B cell (primary cell): ENCODE results near the gene CARNS1. TPM values are rescaled to one million over a fixed set of nuclear protein-coding genes. Genes with fewer than 3 reads are reported as not detected.
A peak's percentile ranks its signal among the peaks of the same experiment; 100 is the strongest.

Experiments
- ATAC-seq: fragments of 200-7000 bp; cut with Tn5 transposase; one replicate; pipeline ENCODE4 v1.10.0; 2021; ENCODE audit warnings: low read depth, mild to moderate bottlenecking, moderate number of reproducible peaks, moderate library complexity
- CTCF ChIA-PET: fragments of 350-600 bp; sonication (Branson Sonifier 250); formaldehyde crosslinking; loops from one replicate; lab custom pipeline; 2021; ENCODE audit warnings: antibody characterized with exemption, inconsistent platforms; lab: Charles Lee
- POLR2A ChIA-PET: fragments of 350-600 bp; sonication (Branson Sonifier 250); formaldehyde crosslinking; loops from one replicate; lab custom pipeline; 2021; ENCODE audit warnings: antibody characterized with exemption; lab: Charles Lee
- DNase-seq: peaks from one replicate; pipeline ENCODE4 v3.0.0; 2013
- H2AFZ ChIP-seq: 2 replicates; pipeline ENCODE4 v1.6.1; 2012; ENCODE audit warnings: mild to moderate bottlenecking, low read depth, low read length; ENCODE audit not compliant: insufficient read depth, poor library complexity, severe bottlenecking
- H3K27ac ChIP-seq, 2 donors: 1 replicate in 1 of 2; 2 replicates in 1 of 2; pipeline ENCODE4 v1.5.1; 2012 to 2013; ENCODE audit warnings: low read length in 2 of 2, mild to moderate bottlenecking in 2 of 2, moderate library complexity in 1 of 2
- H3K27me3 ChIP-seq, 4 experiments: fragments of 200-600 bp in 1 of 4; sonication (generic) in 1 of 4; replicated peaks in 1 of 4; 1 replicate in 2 of 4; 2 replicates in 2 of 4; pipeline versions ENCODE4 v1.6.1 to v1.7.0; 2013 to 2016; ENCODE audit warnings: low read length in 3 of 4, mild to moderate bottlenecking in 2 of 4, mixed read lengths in 1 of 4, moderate library complexity in 1 of 4; ENCODE audit not compliant: insufficient read depth in 4 of 4, control insufficient read depth in 3 of 4; ENCODE audit errors: control extremely low read depth in 1 of 4
- H3K36me3 ChIP-seq, 2 experiments: replicated peaks in 1 of 2; 1 replicate in 1 of 2; 2 replicates in 1 of 2; pipeline versions ENCODE4 v1.6.1 to v1.7.1; 2013; ENCODE audit warnings: low read length in 1 of 2; ENCODE audit not compliant: insufficient read depth in 2 of 2, control insufficient read depth in 1 of 2; ENCODE audit errors: control extremely low read depth in 1 of 2, extremely low read depth in 1 of 2
- H3K4me1 ChIP-seq, 2 donors: fragments of 200-600 bp in 1 of 2; sonication (generic) in 1 of 2; 1 replicate in 1 of 2; 2 replicates in 1 of 2; pipeline versions ENCODE4 v1.5.1 to v1.6.1; 2013 to 2017; ENCODE audit warnings: low read length in 2 of 2; ENCODE audit not compliant: control insufficient read depth in 2 of 2, insufficient read depth in 2 of 2
- H3K4me2 ChIP-seq: replicated peaks from 2 replicates; pipeline ENCODE3; 2012; ENCODE audit warnings: mild to moderate bottlenecking, low read depth, low read length; ENCODE audit not compliant: poor library complexity, severe bottlenecking
- H3K4me3 ChIP-seq, 5 experiments: fragments of 200-600 bp in 1 of 5; sonication (generic) in 1 of 5; 1 replicate in 3 of 5; 2 replicates in 2 of 5; pipeline versions ENCODE4 v1.5.1 to v1.7.0; 2011 to 2016; ENCODE audit warnings: low read length in 4 of 5, mild to moderate bottlenecking in 4 of 5, low read depth in 2 of 5, control low read depth in 1 of 5, moderate library complexity in 1 of 5; ENCODE audit not compliant: insufficient read depth in 1 of 5; ENCODE audit errors: control extremely low read depth in 1 of 5, extremely low read depth in 1 of 5
- H3K79me2 ChIP-seq: fragments of 200-600 bp; sonication (generic); one replicate; pipeline ENCODE4 v1.6.0; 2016; ENCODE audit warnings: low read length; ENCODE audit not compliant: control insufficient read depth, insufficient read depth
- H3K9ac ChIP-seq: fragments of 200-600 bp; sonication (generic); 2 replicates; pipeline ENCODE4 v1.6.1; 2017; ENCODE audit warnings: mild to moderate bottlenecking, low read length, moderate library complexity
- H3K9me3 ChIP-seq, 3 donors: one replicate each; pipeline versions ENCODE4 v1.6.1 to v1.7.1; 2013; ENCODE audit warnings: low read length in 2 of 3; ENCODE audit not compliant: control insufficient read depth in 2 of 3, insufficient read depth in 1 of 3; ENCODE audit errors: control extremely low read depth in 1 of 3
- H4K20me1 ChIP-seq: 2 replicates; pipeline ENCODE4 v1.6.0; 2012; ENCODE audit warnings: mild to moderate bottlenecking, low read length; ENCODE audit not compliant: insufficient read depth, control insufficient read depth, poor library complexity, severe bottlenecking
- H3K27ac Mint-ChIP-seq: one replicate; pipeline ENCODE4 v1.8.0; 2021; ENCODE audit warnings: mixed read lengths
- H3K27me3 Mint-ChIP-seq: one replicate; pipeline ENCODE4 v1.8.0; 2021; ENCODE audit warnings: mixed read lengths
- H3K4me1 Mint-ChIP-seq: one replicate; pipeline ENCODE4 v1.8.0; 2021; ENCODE audit warnings: mixed read lengths
- H3K4me3 Mint-ChIP-seq: one replicate; pipeline ENCODE4 v1.8.0; 2021; ENCODE audit warnings: mixed read lengths
- H3K9me3 Mint-ChIP-seq: one replicate; pipeline ENCODE4 v1.8.0; 2022; ENCODE audit warnings: mixed read lengths; ENCODE audit not compliant: insufficient read depth
- EZH2 ChIP-seq: IDR thresholded peaks from 2 replicates; pipeline ENCODE4 v1.6.1; 2012; ENCODE audit warnings: borderline replicate concordance, low read depth, mild to moderate bottlenecking, moderate library complexity, low read length; ENCODE audit not compliant: insufficient read depth, poor library complexity, severe bottlenecking
- WGBS: methylation state at CpG from one replicate; pipeline ENCODE4 v1.1.5; 2013; ENCODE audit warnings: missing lambda C conversion rate; ENCODE audit not compliant: insufficient coverage; 5-methylcytosine and 5-hydroxymethylcytosine counted together
- intact Hi-C: fragments of 100-400 bp; cut with micrococcal nuclease; formaldehyde crosslinking; loops from one replicate; pipeline ENCODE4 v1.10.0; 2022
- polyA plus RNA-seq: library from polyadenylated mRNA; depleted of rRNA; stranded (reverse); fragments of >200 nt; gene quantifications from 2 replicates; pipeline ENCODE4 v1.2.3, GENCODE V29; 2012
- total RNA-seq, 2 donors: library from RNA; stranded (reverse); fragments of 120-200 nt in 1 of 2; gene quantifications; 1 replicate in 1 of 2; 2 replicates in 1 of 2; pipeline versions ENCODE4 v1.2.3 to v1.2.4, GENCODE V29; 2013 to 2022
- TF ChIP-seq, protein P1 (sequence below): fragments of 200-600 bp; IDR thresholded peaks from one replicate; pipeline ENCODE4 v1.8.0; 2022; ENCODE audit warnings: antibody characterized with exemption, mild to moderate bottlenecking

The CARNS1 gene
- total and polyA plus RNA-seq, 2 donors (not counting 1 experiment from before 2014, with no cell fraction given) = 24.1 to 41.1 TPM

DNA sequence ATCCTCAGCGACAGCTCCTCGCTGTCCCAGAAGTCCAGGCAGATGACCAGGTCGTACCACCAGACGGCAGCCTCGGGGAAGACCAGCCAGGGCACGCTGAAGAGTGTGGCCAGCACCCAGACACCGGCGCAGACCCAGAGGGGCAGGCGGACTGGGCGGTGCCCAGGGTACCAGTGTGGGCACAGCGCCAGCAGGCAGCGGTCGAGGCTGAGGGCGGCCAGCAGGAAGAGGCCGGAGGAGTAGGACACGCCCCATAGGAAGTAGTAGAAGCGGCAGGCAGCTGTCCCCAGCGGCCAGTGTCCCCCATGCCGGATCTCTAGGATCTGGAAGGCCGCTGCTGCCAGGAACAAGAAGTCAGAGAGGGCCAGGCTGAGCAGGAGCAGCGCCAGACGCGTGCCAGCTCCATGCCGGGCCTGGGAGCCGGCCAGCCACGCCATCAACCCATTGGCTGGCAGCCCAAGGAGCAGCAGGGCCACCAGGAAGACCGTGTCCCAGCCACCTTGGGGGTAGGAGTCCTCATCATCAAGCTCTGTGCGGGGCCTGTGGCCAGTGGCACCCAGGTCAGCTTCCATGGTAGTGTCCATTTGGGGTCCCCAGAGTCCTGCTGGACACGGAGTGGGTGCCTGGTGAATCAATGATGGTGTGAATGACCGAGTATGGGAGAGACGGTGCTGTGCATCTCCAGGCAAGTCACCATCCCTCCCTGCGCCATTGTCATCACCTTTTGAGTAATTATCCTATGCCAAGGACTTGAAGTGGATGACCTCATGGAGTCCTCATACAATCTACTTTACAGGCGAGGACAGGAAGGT lies 36.9 kb downstream of the CARNS1 start, which contains the start of gene GPR152:
Gene GPR152, minus strand, starts transcription at position 589 of the 812 bp plus-strand sequence. Its CDS starts 5 bp downstream, at position 584.
- H4K20me1 ChIP-seq = no peaks in the 10 kb centered on the region
- 94% methylated on average over 30 of the region's 33 CpGs for WGBS
- intact Hi-C loops = no loop called here
- TF ChIP-seq, protein P1, sequence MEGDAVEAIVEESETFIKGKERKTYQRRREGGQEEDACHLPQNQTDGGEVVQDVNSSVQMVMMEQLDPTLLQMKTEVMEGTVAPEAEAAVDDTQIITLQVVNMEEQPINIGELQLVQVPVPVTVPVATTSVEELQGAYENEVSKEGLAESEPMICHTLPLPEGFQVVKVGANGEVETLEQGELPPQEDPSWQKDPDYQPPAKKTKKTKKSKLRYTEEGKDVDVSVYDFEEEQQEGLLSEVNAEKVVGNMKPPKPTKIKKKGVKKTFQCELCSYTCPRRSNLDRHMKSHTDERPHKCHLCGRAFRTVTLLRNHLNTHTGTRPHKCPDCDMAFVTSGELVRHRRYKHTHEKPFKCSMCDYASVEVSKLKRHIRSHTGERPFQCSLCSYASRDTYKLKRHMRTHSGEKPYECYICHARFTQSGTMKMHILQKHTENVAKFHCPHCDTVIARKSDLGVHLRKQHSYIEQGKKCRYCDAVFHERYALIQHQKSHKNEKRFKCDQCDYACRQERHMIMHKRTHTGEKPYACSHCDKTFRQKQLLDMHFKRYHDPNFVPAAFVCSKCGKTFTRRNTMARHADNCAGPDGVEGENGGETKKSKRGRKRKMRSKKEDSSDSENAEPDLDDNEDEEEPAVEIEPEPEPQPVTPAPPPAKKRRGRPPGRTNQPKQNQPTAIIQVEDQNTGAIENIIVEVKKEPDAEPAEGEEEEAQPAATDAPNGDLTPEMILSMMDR = no peak
- TF ChIP-seq EZH2 = no peak
- Mint-ChIP-seq H3K27me3 (no peaks in the 10 kb centered on the region), H3K4me1 (peaks cover 44% of the 10 kb centered on the region), H3K27ac (peak within 1 kb of the TSS; percentile 81), H3K9me3 (no peaks in the 10 kb centered on the region), H3K4me3 (no peak within 1 kb of the TSS)
- H3K9me3 ChIP-seq = no peaks in the 10 kb centered on the region
- H3K36me3 ChIP-seq = no peaks in the 10 kb centered on the region
- H3K9ac ChIP-seq = no peak within 1 kb of the TSS
- POLR2A ChIA-PET = interaction anchor here (0.6 to 9.6 kb wide), 6 partner anchors 7 to 61 kb away, joined by 3 to 110 read pairs (median 4); partner anchors contain the start of genes PTPRCAP, RAD9A and TMEM134
- no peak within 1 kb of the TSS for H3K27ac ChIP-seq
- no peak for ATAC-seq
- peaks cover 48 to 86% of the 10 kb centered on the region in 2 donors for H3K4me1 ChIP-seq
- no peak within 1 kb of the TSS for H3K4me3 ChIP-seq
- H3K27me3 ChIP-seq = no peaks in the 10 kb centered on the region
- CTCF ChIA-PET = interaction anchor here (0.6 to 1.5 kb wide), 3 partner anchors 15 to 131 kb away, joined by 3 to 4 read pairs (median 3); partner anchors contain the start of gene PTPRCAP
- H3K4me2 ChIP-seq = no peak within 1 kb of the TSS
- H3K79me2 ChIP-seq = peaks cover 69% of the 10 kb centered on the region
- DNase-seq = no peak
- no peak within 1 kb of the TSS for H2AFZ ChIP-seq
